Spleen (tissue), 11 donors: Measurements from ENCODE around the gene WDR48. TPM values are rescaled to one million over a fixed set of nuclear protein-coding genes. Genes with fewer than 3 reads are reported as not detected.
A peak's percentile ranks its signal among the peaks of the same experiment; 100 is the strongest.

Source experiments
- DNase-seq: peaks from one replicate; pipeline ENCODE4 v3.0.0-alpha.2; 2020
- H3K27ac ChIP-seq, 8 donors: fragments of 200-600 bp; sonication (generic) in 7 of 8; 1 replicate in 4 of 8; 2 replicates in 4 of 8; pipeline versions ENCODE4 v1.5.0 to v1.8.0; 2016 to 2021; ENCODE audit warnings: inconsistent platforms in 4 of 8, mild to moderate bottlenecking in 4 of 8, moderate library complexity in 1 of 8
- H3K27me3 ChIP-seq, 7 donors: fragments of 200-600 bp; sonication (generic) in 6 of 7; replicated peaks in 1 of 7; 1 replicate in 4 of 7; 2 replicates in 3 of 7; pipeline versions ENCODE4 v1.5.0 to v1.8.0; 2016 to 2021; ENCODE audit warnings: inconsistent platforms in 3 of 7, mild to moderate bottlenecking in 1 of 7
- H3K36me3 ChIP-seq, 6 donors: fragments of 200-600 bp; sonication (generic) in 5 of 6; 1 replicate in 4 of 6; 2 replicates in 2 of 6; pipeline versions ENCODE4 v1.5.0 to v1.8.0; 2016 to 2021; ENCODE audit warnings: inconsistent platforms in 2 of 6
- H3K4me1 ChIP-seq, 6 donors: fragments of 200-600 bp; sonication (generic) in 5 of 6; 1 replicate in 3 of 6; 2 replicates in 3 of 6; pipeline versions ENCODE4 v1.5.0 to v1.8.0; 2016 to 2021; ENCODE audit warnings: inconsistent platforms in 3 of 6
- H3K4me3 ChIP-seq, 8 donors: fragments of 200-600 bp; sonication (generic) in 7 of 8; 1 replicate in 4 of 8; 2 replicates in 4 of 8; pipeline versions ENCODE4 v1.5.0 to v1.8.0; 2016 to 2021; ENCODE audit warnings: inconsistent platforms in 4 of 8, mild to moderate bottlenecking in 4 of 8, moderate library complexity in 2 of 8
- H3K9me3 ChIP-seq, 8 donors: fragments of 200-600 bp; sonication (generic) in 7 of 8; 1 replicate in 4 of 8; 2 replicates in 4 of 8; pipeline versions ENCODE4 v1.5.0 to v1.8.0; 2016 to 2021; ENCODE audit warnings: inconsistent platforms in 4 of 8
- POLR2A ChIP-seq, 3 donors: fragments of 450-650 bp; IDR thresholded peaks; one replicate each; pipeline ENCODE4 v1.5.1; 2017; ENCODE audit warnings: antibody characterized with exemption in 3 of 3, mild to moderate bottlenecking in 1 of 3
- POLR2AphosphoS5 ChIP-seq, 3 donors: sonication (generic); formaldehyde crosslinking; IDR thresholded peaks; one replicate each; pipeline ENCODE4 v1.5.1; 2017; ENCODE audit warnings: antibody characterized with exemption in 3 of 3
- WGBS, 5 donors: extraction: QIAGEN DNeasy Blood & Tissue Kit in 3 of 5; methylation state at CpG; one replicate each; pipeline versions ENCODE4 v1.1.5 to v1.1.7; 2013 to 2018; 5-methylcytosine and 5-hydroxymethylcytosine counted together
- intact Hi-C: fragments of 100-400 bp; cut with DNase I; formaldehyde crosslinking; loops from one replicate; pipeline ENCODE4 v1.15.0; 2023; ENCODE audit warnings: low total_unique reads
- polyA plus RNA-seq, 3 donors: library from polyadenylated mRNA; stranded (reverse); fragments of 200-250 nt; gene quantifications; one replicate each; pipeline ENCODE4 v1.2.1, GENCODE V29; 2013
- total RNA-seq, 7 donors: library from RNA; depleted of rRNA in 3 of 7; stranded (reverse); fragments of >200 nt in 3 of 7; fragmentation: NEBNext Ultra II Directional in 4 of 7; extraction: Animal tissue kit (Norgen Biotek cat#: 25700) in 4 of 7; gene quantifications; one replicate each; pipeline versions ENCODE4 v1.1.0 to v1.2.1, GENCODE V29; 2016 to 2021
- TF ChIP-seq, protein P1 (sequence below), 11 experiments: fragments of 200-600 bp in 7 of 11; fragments of 450-650 bp in 4 of 11; sonication (generic) in 4 of 11; IDR thresholded peaks in 8 of 11; conservative IDR thresholded peaks in 3 of 11; 1 replicate in 7 of 11; 2 replicates in 4 of 11; pipeline versions ENCODE4 v1.4.0 to v1.8.0; 2016 to 2021; ENCODE audit warnings: antibody characterized with exemption in 11 of 11, inconsistent platforms in 4 of 11, mild to moderate bottlenecking in 1 of 11
- donor health status: healthy with polysubstance abuse.
- donor health status: DM: no; HTN: no; CAD: no; lungs with moderate emphysema.
- donor health status: DM: no; HTN: no; CAD: no.
- donor health status: Bipolar disorder and iron deficiency.
- donor health status: healthy.
- donor health status: DM: no; HTN: no; CAD: no.
- donor health status: DM: yes; HTN: yes; CAD: no.

WDR48 gene
- total and polyA plus RNA-seq, 10 donors: 11.1 to 45.0 (median 35.3) TPM

DNA sequence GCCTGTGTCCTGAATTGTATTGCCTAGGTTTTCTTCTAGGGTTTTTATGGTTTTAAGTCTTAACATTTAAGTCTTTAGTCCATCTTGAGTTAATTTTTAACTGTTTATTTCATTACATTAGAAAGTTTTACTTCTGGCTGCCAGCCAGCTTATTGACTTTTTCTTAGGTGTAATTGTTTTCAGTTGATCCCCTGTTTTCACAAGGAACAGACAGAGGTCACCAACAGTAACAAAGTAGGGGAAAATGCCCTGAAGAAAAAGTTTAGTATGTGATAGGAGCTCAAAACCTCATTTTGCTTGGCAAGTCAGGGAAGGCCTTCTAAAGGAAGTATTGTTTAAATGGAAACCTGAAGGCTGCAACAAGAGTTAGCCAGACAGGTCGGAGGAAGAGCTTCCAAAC lies 10.4 kb downstream of the WDR48 start:
- 83 to 88% (median 87%) methylated on average over 1 of the region's 1 CpG for WGBS, 5 donors
- intact Hi-C loops: no loop called here
- peaks cover 0 to 35% (median 9%) of the 10 kb centered on the region in 6 donors for H3K4me1 ChIP-seq

DNA sequence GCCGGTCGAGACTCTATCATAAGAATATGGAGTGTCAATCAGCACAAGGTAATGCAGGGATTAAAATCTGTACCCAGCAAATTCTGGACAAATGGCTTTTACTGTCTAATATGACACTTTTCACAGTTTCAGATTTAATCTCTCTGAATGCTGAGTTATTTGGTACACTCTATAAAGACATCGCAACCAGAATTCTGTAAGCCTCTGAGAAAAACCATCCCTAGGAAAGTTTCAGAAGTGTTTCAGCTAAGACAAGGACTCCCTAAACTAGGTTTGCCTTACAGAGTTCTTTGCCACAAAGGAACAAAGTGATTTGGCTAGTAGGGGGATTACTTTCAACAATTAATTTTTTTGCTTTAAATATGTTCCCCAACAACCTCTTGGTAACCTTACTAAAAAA lies 11.3 kb downstream of the WDR48 start:
- no peaks in the 10 kb centered on the region for H3K27me3 ChIP-seq
- H3K9me3 ChIP-seq: peaks cover 0 to 7% (median 0%) of the 10 kb centered on the region in 8 donors
- intact Hi-C loops: no loop called here
- TF ChIP-seq POLR2AphosphoS5 (IDR thresholded peaks at IDR 0.05) (no peak), POLR2A (IDR thresholded peaks at IDR 0.05) (no peak)
- TF ChIP-seq, protein P1, sequence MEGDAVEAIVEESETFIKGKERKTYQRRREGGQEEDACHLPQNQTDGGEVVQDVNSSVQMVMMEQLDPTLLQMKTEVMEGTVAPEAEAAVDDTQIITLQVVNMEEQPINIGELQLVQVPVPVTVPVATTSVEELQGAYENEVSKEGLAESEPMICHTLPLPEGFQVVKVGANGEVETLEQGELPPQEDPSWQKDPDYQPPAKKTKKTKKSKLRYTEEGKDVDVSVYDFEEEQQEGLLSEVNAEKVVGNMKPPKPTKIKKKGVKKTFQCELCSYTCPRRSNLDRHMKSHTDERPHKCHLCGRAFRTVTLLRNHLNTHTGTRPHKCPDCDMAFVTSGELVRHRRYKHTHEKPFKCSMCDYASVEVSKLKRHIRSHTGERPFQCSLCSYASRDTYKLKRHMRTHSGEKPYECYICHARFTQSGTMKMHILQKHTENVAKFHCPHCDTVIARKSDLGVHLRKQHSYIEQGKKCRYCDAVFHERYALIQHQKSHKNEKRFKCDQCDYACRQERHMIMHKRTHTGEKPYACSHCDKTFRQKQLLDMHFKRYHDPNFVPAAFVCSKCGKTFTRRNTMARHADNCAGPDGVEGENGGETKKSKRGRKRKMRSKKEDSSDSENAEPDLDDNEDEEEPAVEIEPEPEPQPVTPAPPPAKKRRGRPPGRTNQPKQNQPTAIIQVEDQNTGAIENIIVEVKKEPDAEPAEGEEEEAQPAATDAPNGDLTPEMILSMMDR (IDR thresholded peaks at IDR 0.05 in 8 of 11, conservative IDR thresholded peaks at IDR 0.05 in 3 of 11): no peak
- H3K4me3 ChIP-seq: no peak overlapping the region
- DNase-seq: no peak
- peaks cover 0 to 27% (median 9%) of the 10 kb centered on the region in 6 donors for H3K4me1 ChIP-seq
- no peak overlapping the region for H3K27ac ChIP-seq
- WGBS, 5 donors: 82 to 94% (median 93%) methylated on average over 3 of the region's 3 CpGs
- peaks cover 0 to 59% (median 23%) of the 10 kb centered on the region in 6 donors for H3K36me3 ChIP-seq

More for the DNA sequence above, 10.4 kb downstream of the WDR48 start:
- no peak overlapping the region for H3K4me3 ChIP-seq
- TF ChIP-seq, protein P1 (IDR thresholded peaks at IDR 0.05 in 8 of 11, conservative IDR thresholded peaks at IDR 0.05 in 3 of 11): no peak
- H3K27ac ChIP-seq: no peak overlapping the region
- H3K36me3 ChIP-seq: peaks cover 0 to 56% (median 14%) of the 10 kb centered on the region in 6 donors
- no peak for DNase-seq
- no peaks in the 10 kb centered on the region for H3K27me3 ChIP-seq
- H3K9me3 ChIP-seq: peaks cover 0 to 7% (median 0%) of the 10 kb centered on the region in 8 donors

DNA sequence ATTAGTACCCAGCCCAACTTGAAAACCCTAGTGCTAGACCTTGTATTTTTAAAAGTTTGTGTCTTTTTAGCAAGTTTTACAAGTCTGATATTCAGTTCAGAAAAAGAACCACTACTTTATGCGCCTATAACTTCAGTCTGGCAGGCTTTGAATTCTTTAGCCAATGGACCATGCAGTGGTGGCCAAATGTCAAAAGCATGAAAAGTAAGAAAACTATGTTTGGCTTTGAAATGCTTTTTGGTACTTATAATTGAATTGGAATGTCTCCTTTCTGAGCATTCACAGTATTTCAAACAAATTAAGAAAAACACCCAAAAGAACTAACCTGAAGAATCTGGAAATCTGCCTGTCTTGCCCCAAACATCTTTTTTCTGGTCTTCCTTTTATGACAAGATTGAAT lies 12.8 kb downstream of the WDR48 start:
- no peaks in the 10 kb centered on the region for H3K27me3 ChIP-seq
- 95 to 100% (median 97%) methylated on average over 1 of the region's 1 CpG for WGBS, 5 donors
- H3K27ac ChIP-seq: peak overlapping the region in 1 of 8 donors; percentile 13
- DNase-seq: no peak
- no peak for TF ChIP-seq POLR2AphosphoS5 (IDR thresholded peaks at IDR 0.05)
- no peak for TF ChIP-seq POLR2A (IDR thresholded peaks at IDR 0.05)
- TF ChIP-seq, protein P1 (IDR thresholded peaks at IDR 0.05 in 8 of 11, conservative IDR thresholded peaks at IDR 0.05 in 3 of 11): no peak
- H3K4me1 ChIP-seq: peaks cover 0 to 12% (median 1%) of the 10 kb centered on the region in 6 donors
- no peak overlapping the region for H3K4me3 ChIP-seq
- peaks cover 0 to 7% (median 0%) of the 10 kb centered on the region in 8 donors for H3K9me3 ChIP-seq
- intact Hi-C loops: no loop called here
- peaks cover 0 to 71% (median 35%) of the 10 kb centered on the region in 6 donors for H3K36me3 ChIP-seq

DNA sequence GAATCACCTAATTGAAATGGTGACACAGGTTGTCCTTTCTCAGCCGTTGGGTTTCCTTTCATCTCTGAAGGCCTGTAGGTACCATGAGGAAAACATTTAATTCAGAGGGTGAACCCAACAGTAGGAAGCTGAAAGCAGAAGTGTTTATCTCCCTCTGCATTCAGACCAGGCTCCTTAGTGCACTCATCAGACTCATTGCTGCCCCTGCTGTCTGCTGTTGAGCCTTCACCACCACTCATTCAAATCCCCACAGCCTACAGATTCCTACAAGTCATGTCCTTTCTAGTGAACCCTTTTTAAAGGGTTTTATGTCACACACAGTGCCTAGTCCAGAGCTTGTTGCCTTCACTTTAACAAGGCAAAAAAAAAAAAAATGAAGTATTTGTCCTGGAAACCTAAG lies 13.4 kb downstream of the WDR48 start:
- intact Hi-C loops: no loop called here
- H3K4me3 ChIP-seq: no peak overlapping the region
- no peak for DNase-seq
- H3K9me3 ChIP-seq: peaks cover 0 to 7% (median 0%) of the 10 kb centered on the region in 8 donors
- no peaks in the 10 kb centered on the region for H3K27me3 ChIP-seq
- TF ChIP-seq POLR2AphosphoS5 (IDR thresholded peaks at IDR 0.05) (no peak), POLR2A (IDR thresholded peaks at IDR 0.05) (no peak)
- TF ChIP-seq, protein P1 (IDR thresholded peaks at IDR 0.05 in 8 of 11, conservative IDR thresholded peaks at IDR 0.05 in 3 of 11): peak in 5 of 11 experiments; percentile 10 to 47 (median 26)
- H3K4me1 ChIP-seq: peaks cover 0 to 9% (median 0%) of the 10 kb centered on the region in 6 donors
- 4 to 20% (median 15%) methylated on average over 1 of the region's 1 CpG for WGBS, 5 donors
- peak overlapping the region in 1 of 8 donors; percentile 13 for H3K27ac ChIP-seq
- H3K36me3 ChIP-seq: peaks cover 0 to 76% (median 40%) of the 10 kb centered on the region in 6 donors
